GM21786 (cell line): ENCODE data around the gene ZNF565.
"Not testable (repeated sequence)": the region's sequence is repeated elsewhere in the genome, so short reads cannot be mapped to it uniquely, and the experiment has no call there.

Experiments
- ATAC-seq: cut with Tn5 transposase; IDR thresholded peaks from one replicate; pipeline ENCODE4 v1.9.1; 2021; ENCODE audit not compliant: unreplicated experiment

The ZNF565 gene

GRCh38 chr19:36214386-36215275, at the start of gene ZNF565, which contains the start of gene ZNF146:
Gene ZNF565, minus strand, starts transcription at chr19:36214665. Its CDS starts 12,680 bp downstream, at chr19:36201985.
Gene ZNF146, plus strand, starts transcription at chr19:36215106. Its CDS starts 21,335 bp downstream, at chr19:36236441.
- ATAC-seq: peak; percentile 85

GRCh38 chr19:36259211-36259610, 44.7 kb upstream of the ZNF565 start:
- no peak for ATAC-seq

- ATAC-seq: no peak
These were observed 43.8 kb upstream of the ZNF565 start for GRCh38 chr19:36258028-36258875.

GRCh38 chr19:36257520-36257876, 43.0 kb upstream of the ZNF565 start:
- ATAC-seq: no peak

- ATAC-seq: no peak
These were observed 42.5 kb upstream of the ZNF565 start for GRCh38 chr19:36256853-36257519.

- ATAC-seq: no peak
These were observed 41.6 kb upstream of the ZNF565 start for GRCh38 chr19:36256064-36256463.

GRCh38 chr19:36255316-36255715, 40.9 kb upstream of the ZNF565 start:
- ATAC-seq: no peak

- no peak for ATAC-seq
These were observed 40.4 kb upstream of the ZNF565 start for GRCh38 chr19:36254848-36255247.

- ATAC-seq: no peak
These were observed 37.6 kb upstream of the ZNF565 start for GRCh38 chr19:36252047-36252446.

- ATAC-seq: no peak
These were observed 31.6 kb upstream of the ZNF565 start for GRCh38 chr19:36246006-36246481.

GRCh38 chr19:36245210-36246005, 30.9 kb upstream of the ZNF565 start:
- ATAC-seq: no peak

- no peak for ATAC-seq
These were observed 29.6 kb upstream of the ZNF565 start for GRCh38 chr19:36244066-36244465.

GRCh38 chr19:36236946-36237310, 22.5 kb upstream of the ZNF565 start:
- ATAC-seq: no peak

- ATAC-seq: no peak
These were observed 22.0 kb upstream of the ZNF565 start for GRCh38 chr19:36236304-36236945.

GRCh38 chr19:36233626-36234025, 19.2 kb upstream of the ZNF565 start:
- not testable (repeated sequence) for ATAC-seq

- ATAC-seq: no peak
These were observed 10.9 kb upstream of the ZNF565 start for GRCh38 chr19:36225219-36225892.

- ATAC-seq: no peak
These were observed 8.0 kb upstream of the ZNF565 start for GRCh38 chr19:36222503-36222902.

GRCh38 chr19:36221474-36221873, 7.0 kb upstream of the ZNF565 start:
- ATAC-seq: no peak
